Measurements from ENCODE around the gene BDKRB1. TPM values are rescaled to one million over a fixed set of nuclear protein-coding genes. Genes with fewer than 3 reads are reported as not detected.

Gene BDKRB1
- total RNA-seq, 1 experiment from 2014 or later = 0.11 TPM

- ATAC-seq = no peak
- Mint-ChIP-seq H3K27me3 (ENCODE audit: low read depth) (no peaks in the 10 kb centered on the region; the same call in 1 of the 2 replicates), H3K27ac (no peak overlapping the region), H3K9me3 (peaks cover 27% of the 10 kb centered on the region), H3K36me3 (peaks cover 14% of the 10 kb centered on the region), H3K4me3 (no peak overlapping the region), H3K4me1 (peaks cover 18% of the 10 kb centered on the region)
- TF ChIP-seq CREB1 (CRISPR knock-in tag; IDR thresholded peaks at IDR 0.05) (no peak), STAT6 (CRISPR knock-in tag; conservative IDR thresholded peaks at IDR 0.05; ENCODE audit: low read depth) (no peak), ZNF138 (CRISPR knock-in tag; conservative IDR thresholded peaks at IDR 0.05) (no peak), ZNF532 (CRISPR knock-in tag; IDR thresholded peaks at IDR 0.05; ENCODE audit: borderline replicate concordance) (no peak), ZNF232 (CRISPR knock-in tag; IDR thresholded peaks at IDR 0.05) (no peak), JAZF1 (CRISPR knock-in tag; IDR thresholded peaks at IDR 0.05) (no peak), SOX15 (CRISPR knock-in tag; IDR thresholded peaks at IDR 0.05) (no peak)
- POLR2A ChIA-PET = no interaction called here
- DNase-seq (ENCODE audit: low spot score) = no peak
- CTCF ChIA-PET = interaction anchor here (3.5 to 7.6 kb wide), 2 partner anchors 172 to 174 kb away, joined by 14 to 94 read pairs; no protein-coding TSS in a partner anchor
These were observed 16.9 kb downstream of the BDKRB1 start for GRCh38 chr14:96272777-96273473.

GRCh38 chr14:96273629-96274028, 17.6 kb downstream of the BDKRB1 start:
- ATAC-seq (no peak), DNase-seq (ENCODE audit: low spot score) (no peak)
- H3K36me3 Mint-ChIP-seq = peaks cover 19% of the 10 kb centered on the region
- ChIA-PET CTCF (interaction anchor here (0.8 to 7.6 kb wide), 4 partner anchors 12 to 175 kb away, joined by 3 to 94 read pairs (median 9); no protein-coding TSS in a partner anchor), POLR2A (no interaction called here)
- no peak overlapping the region for H3K4me3 Mint-ChIP-seq
- H3K9me3 Mint-ChIP-seq = peaks cover 33% of the 10 kb centered on the region
- TF ChIP-seq OVOL2 (CRISPR knock-in tag; IDR thresholded peaks at IDR 0.05; ENCODE audit: borderline replicate concordance) (no peak), PRDM15 (CRISPR knock-in tag; IDR thresholded peaks at IDR 0.05) (no peak), ZSCAN18 (CRISPR knock-in tag; IDR thresholded peaks at IDR 0.05) (no peak), IRF2 (CRISPR knock-in tag; IDR thresholded peaks at IDR 0.05; ENCODE audit: borderline replicate concordance, low read depth) (no peak), MYBL2 (CRISPR knock-in tag; IDR thresholded peaks at IDR 0.05) (no peak), USF1 (CRISPR knock-in tag; IDR thresholded peaks at IDR 0.05) (no peak), JAZF1 (CRISPR knock-in tag; IDR thresholded peaks at IDR 0.05) (no peak)
- H3K27ac Mint-ChIP-seq = no peak overlapping the region
- no peaks in the 10 kb centered on the region; the same call in 1 of the 2 replicates for H3K27me3 Mint-ChIP-seq (ENCODE audit: low read depth)
- peaks cover 18% of the 10 kb centered on the region for H3K4me1 Mint-ChIP-seq

All from WTC11 (cell line).